Measurements from ENCODE around the gene PALLD. TPM values are rescaled to one million over a fixed set of nuclear protein-coding genes. Genes with fewer than 3 reads are reported as not detected.

Gene PALLD
- total RNA-seq, 1 donor from 2014 or later = 85.7 TPM

DNA sequence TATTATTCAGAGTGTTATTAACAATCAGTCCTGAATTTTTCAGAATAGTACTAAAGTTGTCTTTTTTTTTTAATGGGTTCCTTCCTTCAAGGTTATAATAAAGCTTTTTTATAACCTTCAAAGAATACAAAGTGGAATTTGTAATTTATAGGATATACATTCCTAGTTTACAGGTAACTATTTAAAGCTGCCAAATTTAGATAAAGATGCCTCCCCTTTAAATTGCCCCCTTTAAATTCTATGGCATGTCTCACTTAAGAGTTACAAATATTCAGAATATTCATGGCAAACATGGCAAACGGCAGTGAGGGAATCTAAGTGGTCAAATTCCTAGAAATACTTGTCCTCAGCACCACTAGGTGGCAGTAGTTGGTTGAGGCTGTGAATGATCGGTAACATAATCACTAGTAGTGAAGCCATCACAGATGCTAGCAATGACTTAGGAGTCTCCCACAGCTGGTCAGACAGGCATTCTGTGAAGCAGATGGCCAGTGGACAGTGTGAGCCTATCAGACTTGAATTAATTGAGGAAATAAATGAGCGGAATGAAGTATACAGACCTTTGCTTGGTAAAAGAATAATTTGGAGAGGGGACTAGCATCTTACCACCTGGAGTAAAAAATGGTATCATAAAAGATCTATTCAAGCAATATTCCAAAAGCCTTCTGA, 426.8 kb downstream of the PALLD start:
- Histone ChIP-seq H3K27me3 (no peaks in the 10 kb centered on the region), H2AFZ (replicated peaks) (no peak overlapping the region), H3K27ac (no peak overlapping the region), H3K4me2 (no peak overlapping the region), H3K36me3 (peaks cover 38% of the 10 kb centered on the region), H3K79me2 (ENCODE audit: low read depth) (no peaks in the 10 kb centered on the region), H3F3A (ENCODE audit: low read depth) (peaks cover 64% of the 10 kb centered on the region), H3K9ac (no peak overlapping the region), H3K4me3 (no peak overlapping the region), H3K9me3 (ENCODE audit: low read depth) (no peaks in the 10 kb centered on the region), H3K4me1 (peaks cover 7% of the 10 kb centered on the region), H4K20me1 (ENCODE audit: low read depth) (no peaks in the 10 kb centered on the region)
- Mint-ChIP-seq H3K36me3 (peaks cover 30% of the 10 kb centered on the region), H3K9me3 (no peaks in the 10 kb centered on the region), H3K4me1 (peaks cover 2% of the 10 kb centered on the region), H3K27me3 (ENCODE audit: insufficient read depth, low read depth) (no peaks in the 10 kb centered on the region), H3K27ac (no peak overlapping the region), H3K4me3 (no peak overlapping the region)
- peak; percentile 82 for DNase-seq (ENCODE audit: low spot score)
- TF ChIP-seq EZH2 (IDR thresholded peaks at IDR 0.05) = no peak
- TF ChIP-seq, protein P1, sequence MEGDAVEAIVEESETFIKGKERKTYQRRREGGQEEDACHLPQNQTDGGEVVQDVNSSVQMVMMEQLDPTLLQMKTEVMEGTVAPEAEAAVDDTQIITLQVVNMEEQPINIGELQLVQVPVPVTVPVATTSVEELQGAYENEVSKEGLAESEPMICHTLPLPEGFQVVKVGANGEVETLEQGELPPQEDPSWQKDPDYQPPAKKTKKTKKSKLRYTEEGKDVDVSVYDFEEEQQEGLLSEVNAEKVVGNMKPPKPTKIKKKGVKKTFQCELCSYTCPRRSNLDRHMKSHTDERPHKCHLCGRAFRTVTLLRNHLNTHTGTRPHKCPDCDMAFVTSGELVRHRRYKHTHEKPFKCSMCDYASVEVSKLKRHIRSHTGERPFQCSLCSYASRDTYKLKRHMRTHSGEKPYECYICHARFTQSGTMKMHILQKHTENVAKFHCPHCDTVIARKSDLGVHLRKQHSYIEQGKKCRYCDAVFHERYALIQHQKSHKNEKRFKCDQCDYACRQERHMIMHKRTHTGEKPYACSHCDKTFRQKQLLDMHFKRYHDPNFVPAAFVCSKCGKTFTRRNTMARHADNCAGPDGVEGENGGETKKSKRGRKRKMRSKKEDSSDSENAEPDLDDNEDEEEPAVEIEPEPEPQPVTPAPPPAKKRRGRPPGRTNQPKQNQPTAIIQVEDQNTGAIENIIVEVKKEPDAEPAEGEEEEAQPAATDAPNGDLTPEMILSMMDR (IDR thresholded peaks at IDR 0.05) = peak; percentile 92
- no peak for TF ChIP-seq EZH2phosphoT487 (IDR thresholded peaks at IDR 0.05)

DNA sequence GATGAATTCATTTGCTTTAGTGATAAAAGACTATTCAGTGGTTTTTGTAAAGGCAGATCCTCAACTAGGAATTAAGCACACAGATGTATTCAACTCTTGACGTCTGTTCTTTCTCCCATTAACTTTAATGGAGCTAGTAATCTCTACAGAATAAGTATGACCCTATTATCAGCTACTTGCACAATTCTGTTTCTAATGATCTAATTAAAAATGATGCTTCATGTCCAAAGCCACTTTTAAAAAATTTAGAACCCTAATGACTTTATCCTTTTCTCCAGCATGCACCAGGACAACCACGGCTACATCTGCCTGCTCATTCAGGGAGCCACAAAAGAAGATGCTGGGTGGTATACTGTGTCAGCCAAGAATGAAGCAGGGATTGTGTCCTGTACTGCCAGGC, 427.8 kb downstream of the PALLD start:
- Mint-ChIP-seq H3K9me3 (no peaks in the 10 kb centered on the region), H3K4me1 (peaks cover 2% of the 10 kb centered on the region), H3K4me3 (no peak overlapping the region), H3K36me3 (peaks cover 37% of the 10 kb centered on the region), H3K27ac (no peak overlapping the region), H3K27me3 (ENCODE audit: insufficient read depth, low read depth) (no peaks in the 10 kb centered on the region)
- no peak overlapping the region for H3K27ac ChIP-seq
- H3K79me2 ChIP-seq (ENCODE audit: low read depth) = no peaks in the 10 kb centered on the region
- no peak overlapping the region for H3K4me2 ChIP-seq
- peaks cover 60% of the 10 kb centered on the region for H3F3A ChIP-seq (ENCODE audit: low read depth)
- no peaks in the 10 kb centered on the region for H3K27me3 ChIP-seq
- no peak overlapping the region for H3K4me3 ChIP-seq
- DNase-seq (ENCODE audit: low spot score) = no peak
- H3K9me3 ChIP-seq (ENCODE audit: low read depth) = no peaks in the 10 kb centered on the region
- no peak overlapping the region for H3K9ac ChIP-seq
- no peaks in the 10 kb centered on the region for H4K20me1 ChIP-seq (ENCODE audit: low read depth)
- H3K4me1 ChIP-seq = peaks cover 7% of the 10 kb centered on the region
- peaks cover 42% of the 10 kb centered on the region for H3K36me3 ChIP-seq
- TF ChIP-seq, protein P1 (IDR thresholded peaks at IDR 0.05) = no peak
- no peak for TF ChIP-seq EZH2phosphoT487 (IDR thresholded peaks at IDR 0.05)
- H2AFZ ChIP-seq (replicated peaks) = no peak overlapping the region

DNA sequence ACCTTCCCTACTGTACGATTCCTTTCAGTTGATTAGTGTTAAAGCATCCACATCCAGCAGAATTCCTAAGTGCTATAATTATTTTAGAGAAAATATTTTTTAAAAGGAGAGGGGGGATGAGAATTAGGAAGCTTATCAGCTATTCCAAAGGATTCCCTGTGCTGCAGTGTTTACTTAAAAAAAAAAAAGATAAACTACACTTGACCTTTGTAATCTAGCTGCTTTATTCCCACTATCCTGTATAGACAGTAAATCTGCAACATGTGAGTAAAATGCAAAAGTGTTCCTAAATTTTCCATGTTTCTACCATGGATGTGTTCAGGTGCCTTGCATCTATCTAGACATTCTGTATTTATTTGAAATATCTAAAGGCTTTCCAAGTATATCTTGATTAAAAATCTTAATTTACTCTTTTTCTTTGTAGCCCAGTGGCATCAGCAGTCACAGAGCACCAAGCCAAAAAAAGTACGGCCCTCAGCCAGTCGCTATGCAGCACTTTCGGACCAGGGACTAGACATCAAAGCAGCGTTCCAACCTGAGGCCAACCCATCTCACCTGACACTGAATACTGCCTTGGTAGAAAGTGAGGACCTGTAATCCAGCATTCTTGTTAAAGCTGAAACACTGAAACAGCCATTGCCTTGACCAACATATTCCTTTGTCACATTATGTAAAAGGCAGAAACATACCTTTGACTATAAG, 429.1 kb downstream of the PALLD start:
- no peak overlapping the region for H3K27ac ChIP-seq

More for the DNA sequence above, 429.1 kb downstream of the PALLD start:
- peaks cover 45% of the 10 kb centered on the region for H3K36me3 ChIP-seq
- TF ChIP-seq EZH2 (IDR thresholded peaks at IDR 0.05) (no peak), EZH2phosphoT487 (IDR thresholded peaks at IDR 0.05) (no peak)
- TF ChIP-seq, protein P1 (IDR thresholded peaks at IDR 0.05) = no peak
- H3K27me3 ChIP-seq = no peaks in the 10 kb centered on the region
- Mint-ChIP-seq H3K4me1 (peaks cover 2% of the 10 kb centered on the region), H3K4me3 (no peak overlapping the region), H3K27ac (no peak overlapping the region), H3K9me3 (peaks cover 9% of the 10 kb centered on the region), H3K27me3 (ENCODE audit: insufficient read depth, low read depth) (no peaks in the 10 kb centered on the region), H3K36me3 (peaks cover 46% of the 10 kb centered on the region)
- H3F3A ChIP-seq (ENCODE audit: low read depth) = peaks cover 58% of the 10 kb centered on the region
- H3K4me1 ChIP-seq = peaks cover 7% of the 10 kb centered on the region
- no peak overlapping the region for H3K4me2 ChIP-seq
- H2AFZ ChIP-seq (replicated peaks) = no peak overlapping the region
- no peaks in the 10 kb centered on the region for H3K9me3 ChIP-seq (ENCODE audit: low read depth)
- no peaks in the 10 kb centered on the region for H4K20me1 ChIP-seq (ENCODE audit: low read depth)
- H3K79me2 ChIP-seq (ENCODE audit: low read depth) = no peaks in the 10 kb centered on the region
- no peak overlapping the region for H3K4me3 ChIP-seq
- DNase-seq (ENCODE audit: low spot score) = no peak
- H3K9ac ChIP-seq = no peak overlapping the region
